Astrocyte (in vitro differentiated cells and primary cell): Measurements from ENCODE around the gene TATDN2. TPM values are rescaled to one million over a fixed set of nuclear protein-coding genes. Genes with fewer than 3 reads are reported as not detected.
A peak's percentile ranks its signal among the peaks of the same experiment; 100 is the strongest.

Experiments
- DNase-seq: peaks from one replicate; pipeline ENCODE4 v3.0.0-alpha.2; 2010; ENCODE audit warnings: low read depth
- FAIRE-seq: peaks from 2 replicates; lab custom pipeline; 2011; peaks lifted over from hg19 to GRCh38; lab: Jason Lieb, UNC
- H2AFZ ChIP-seq: 2 replicates; pipeline ENCODE4 v1.6.0; 2012; ENCODE audit warnings: low read depth, low read length, inconsistent platforms
- H3K27ac ChIP-seq: 2 replicates; pipeline ENCODE4 v1.5.1; 2011; ENCODE audit warnings: low read depth, low read length, inconsistent platforms
- H3K27me3 ChIP-seq: 2 replicates; pipeline ENCODE4 v1.6.0; 2011; ENCODE audit warnings: low read length, inconsistent platforms; ENCODE audit not compliant: insufficient read depth
- H3K36me3 ChIP-seq: 2 replicates; pipeline ENCODE4 v1.5.1; 2011; ENCODE audit warnings: low read length, inconsistent platforms; ENCODE audit not compliant: insufficient read depth
- H3K4me1 ChIP-seq: 2 replicates; pipeline ENCODE4 v1.5.1; 2011; ENCODE audit warnings: low read length, inconsistent platforms; ENCODE audit not compliant: insufficient read depth
- H3K4me2 ChIP-seq: 2 replicates; pipeline ENCODE4 v1.6.0; 2012; ENCODE audit warnings: low read length, inconsistent platforms
- H3K4me3 ChIP-seq: 2 replicates; pipeline ENCODE4 v1.5.1; 2011; ENCODE audit warnings: low read depth, mild to moderate bottlenecking, low read length, inconsistent platforms; ENCODE audit not compliant: insufficient read depth
- H3K79me2 ChIP-seq: 2 replicates; pipeline ENCODE4 v1.6.0; 2012; ENCODE audit warnings: mild to moderate bottlenecking, low read length, inconsistent platforms; ENCODE audit not compliant: insufficient read depth
- H3K9ac ChIP-seq: 2 replicates; pipeline ENCODE4 v1.6.0; 2012; ENCODE audit warnings: mild to moderate bottlenecking, low read length, inconsistent platforms
- H3K9me3 ChIP-seq: 2 replicates; pipeline ENCODE4 v1.5.1; 2012; ENCODE audit warnings: low read depth, mild to moderate bottlenecking, low read length, inconsistent platforms; ENCODE audit not compliant: insufficient read depth
- H4K20me1 ChIP-seq: 2 replicates; pipeline ENCODE4 v1.6.0; 2012; ENCODE audit warnings: low read length, inconsistent platforms; ENCODE audit not compliant: insufficient read depth
- H3K27ac Mint-ChIP-seq: one replicate; pipeline ENCODE4 v1.8.0; 2021; ENCODE audit warnings: mild to moderate bottlenecking, mixed read lengths; ENCODE audit not compliant: unreplicated experiment
- H3K27me3 Mint-ChIP-seq: one replicate; pipeline ENCODE4 v1.8.0; 2021; ENCODE audit warnings: low read depth, mixed read lengths; ENCODE audit not compliant: unreplicated experiment
- H3K36me3 Mint-ChIP-seq: one replicate; pipeline ENCODE4 v1.8.0; 2021; ENCODE audit warnings: low read depth, mixed read lengths; ENCODE audit not compliant: unreplicated experiment
- H3K4me1 Mint-ChIP-seq: one replicate; pipeline ENCODE4 v1.8.0; 2021; ENCODE audit warnings: low read depth, mixed read lengths; ENCODE audit not compliant: unreplicated experiment
- H3K4me3 Mint-ChIP-seq: one replicate; pipeline ENCODE4 v1.8.0; 2021; ENCODE audit warnings: mild to moderate bottlenecking, moderate library complexity, mixed read lengths; ENCODE audit not compliant: unreplicated experiment
- H3K9me3 Mint-ChIP-seq: one replicate; pipeline ENCODE4 v1.8.0; 2021; ENCODE audit warnings: mild to moderate bottlenecking, mixed read lengths; ENCODE audit not compliant: unreplicated experiment
- CTCF ChIP-seq: IDR thresholded peaks from 2 replicates; pipeline ENCODE4 v1.5.1; 2011; ENCODE audit warnings: low read depth, mild to moderate bottlenecking, inconsistent platforms, low read length, moderate library complexity; ENCODE audit not compliant: insufficient read depth
- EZH2 ChIP-seq: IDR thresholded peaks from 2 replicates; pipeline ENCODE4 v1.6.1; 2012; ENCODE audit warnings: mild to moderate bottlenecking, low read length, inconsistent platforms; ENCODE audit not compliant: insufficient read depth
- total RNA-seq: library from RNA; stranded (reverse); gene quantifications from 2 replicates; pipeline ENCODE4 v1.2.1, GENCODE V29; 2021

Gene TATDN2
- total RNA-seq, 1 donor from 2014 or later = 29.5 TPM

- Histone ChIP-seq H3K9ac (no peak overlapping the region), H3K4me2 (no peak overlapping the region), H3K27me3 (no peaks in the 10 kb centered on the region), H3K9me3 (no peaks in the 10 kb centered on the region), H3K4me3 (no peak overlapping the region), H3K27ac (no peak overlapping the region), H3K79me2 (no peaks in the 10 kb centered on the region), H3K4me1 (peaks cover 16% of the 10 kb centered on the region), H3K36me3 (peaks cover 14% of the 10 kb centered on the region), H4K20me1 (peaks cover 4% of the 10 kb centered on the region), H2AFZ (no peak overlapping the region)
- no peaks in the 10 kb centered on the region for H3K9me3 Mint-ChIP-seq
- H3K4me1 Mint-ChIP-seq = peaks cover 31% of the 10 kb centered on the region
- FAIRE-seq (no peak), DNase-seq (no peak)
- H3K36me3 Mint-ChIP-seq = peaks cover 16% of the 10 kb centered on the region
- no peak for TF ChIP-seq CTCF
- no peak for TF ChIP-seq EZH2
- peak overlapping the region; percentile 2 for H3K4me3 Mint-ChIP-seq
- no peak overlapping the region for H3K27ac Mint-ChIP-seq
- no peaks in the 10 kb centered on the region for H3K27me3 Mint-ChIP-seq
Measured at GRCh38 chr3:10286133-10286524, 37.9 kb downstream of the TATDN2 start.

DNA sequence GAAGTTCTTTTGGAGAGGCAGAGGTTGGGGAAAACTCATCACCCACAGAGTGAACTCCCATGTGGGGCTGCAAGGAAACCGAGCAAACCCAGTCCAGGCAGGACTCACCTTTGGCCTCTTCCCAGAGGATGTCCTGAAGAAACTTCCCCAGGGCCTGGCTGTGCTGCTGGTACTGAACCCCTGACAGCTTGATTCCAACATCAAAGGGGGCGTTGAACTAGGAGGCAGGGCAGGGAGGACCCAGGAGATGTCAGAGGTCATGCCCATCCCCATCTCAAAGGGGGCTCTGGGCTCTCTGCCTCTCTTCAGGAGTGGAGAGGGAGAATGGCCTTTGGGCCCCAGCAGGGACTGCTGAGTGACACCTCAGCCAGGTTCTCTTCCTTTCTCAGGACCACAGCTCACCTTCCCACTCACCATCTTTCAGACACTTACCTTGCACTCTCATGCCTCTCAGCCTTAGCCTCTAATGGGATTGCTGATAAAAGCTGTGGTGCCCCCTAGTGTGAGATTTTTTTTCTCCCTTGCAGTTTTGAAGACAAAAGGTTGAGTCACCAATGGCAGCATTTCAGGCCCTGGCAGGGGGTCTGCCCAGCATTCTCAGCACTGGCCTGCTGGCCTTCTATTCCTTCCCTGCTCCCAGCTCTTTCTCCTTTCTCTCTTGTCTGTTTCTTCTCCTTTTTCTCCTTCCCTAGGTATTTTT is 38.5 kb downstream of the TATDN2 start:
- no peaks in the 10 kb centered on the region for H3K79me2 ChIP-seq
- H3K9me3 Mint-ChIP-seq = no peaks in the 10 kb centered on the region
- peak; percentile 68 for DNase-seq

More for the DNA sequence above, 38.5 kb downstream of the TATDN2 start:
- no peak overlapping the region for H3K4me3 Mint-ChIP-seq
- Histone ChIP-seq H3K27me3 (no peaks in the 10 kb centered on the region), H3K4me1 (peaks cover 16% of the 10 kb centered on the region), H3K4me2 (peak overlapping the region; percentile 36), H3K4me3 (no peak overlapping the region), H3K9ac (peak overlapping the region; percentile 24), H3K27ac (peak overlapping the region; percentile 6), H3K36me3 (peaks cover 14% of the 10 kb centered on the region), H2AFZ (no peak overlapping the region), H4K20me1 (peaks cover 4% of the 10 kb centered on the region), H3K9me3 (no peaks in the 10 kb centered on the region)
- peak overlapping the region; percentile 15 for H3K27ac Mint-ChIP-seq
- TF ChIP-seq CTCF = peak; percentile 53
- TF ChIP-seq EZH2 = no peak
- peaks cover 16% of the 10 kb centered on the region for H3K36me3 Mint-ChIP-seq
- H3K4me1 Mint-ChIP-seq = peaks cover 31% of the 10 kb centered on the region
- no peaks in the 10 kb centered on the region for H3K27me3 Mint-ChIP-seq
- FAIRE-seq = no peak
